8988T (cell line): Measurements from ENCODE around the gene RNF13.
A peak's percentile ranks its signal among the peaks of the same experiment; 100 is the strongest.
"Not testable (repeated sequence)": the region's sequence is repeated elsewhere in the genome, so short reads cannot be mapped to it uniquely, and the experiment has no call there.

Source experiments
- DNase-seq: peaks from one replicate; pipeline ENCODE4 v3.0.0; 2011

Gene RNF13

DNA sequence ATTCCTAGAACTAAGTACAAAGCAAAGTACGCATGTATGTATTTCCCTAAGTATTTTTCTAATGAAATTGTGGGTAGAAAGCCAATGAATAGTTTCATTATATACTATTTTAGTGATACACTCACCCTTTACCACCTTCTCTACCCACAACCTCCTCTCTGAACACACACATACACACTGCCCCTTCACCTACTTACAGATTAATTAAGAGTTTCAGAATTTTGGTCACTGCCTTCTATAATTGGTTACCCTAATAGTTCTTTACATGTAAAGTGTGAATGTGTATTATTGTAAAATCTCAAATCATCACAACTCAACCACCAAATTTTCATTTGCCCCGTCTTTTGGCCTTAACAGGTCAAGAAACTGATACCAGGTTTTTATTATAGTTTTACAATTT lies 150.5 kb downstream of the RNF13 start:
- no peak for DNase-seq

DNA sequence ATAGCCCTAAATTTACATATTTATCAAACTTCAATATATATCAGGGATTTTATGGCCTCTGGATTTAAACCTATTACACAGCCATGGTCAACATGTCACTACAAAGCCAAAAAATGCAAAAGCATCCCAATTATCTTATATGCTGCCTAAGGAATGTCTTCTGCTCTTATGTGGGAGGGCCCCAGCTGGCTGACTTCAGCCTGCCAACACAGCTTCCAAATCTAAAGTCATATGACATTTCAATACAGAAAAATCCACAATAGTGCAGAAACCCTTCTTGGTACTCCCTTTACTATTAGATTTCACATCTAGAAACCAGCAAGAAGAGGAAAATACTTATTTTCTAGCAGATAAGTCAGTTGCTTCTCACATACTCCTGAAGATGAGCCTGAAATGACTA lies 151.3 kb downstream of the RNF13 start:
- DNase-seq: no peak

DNA sequence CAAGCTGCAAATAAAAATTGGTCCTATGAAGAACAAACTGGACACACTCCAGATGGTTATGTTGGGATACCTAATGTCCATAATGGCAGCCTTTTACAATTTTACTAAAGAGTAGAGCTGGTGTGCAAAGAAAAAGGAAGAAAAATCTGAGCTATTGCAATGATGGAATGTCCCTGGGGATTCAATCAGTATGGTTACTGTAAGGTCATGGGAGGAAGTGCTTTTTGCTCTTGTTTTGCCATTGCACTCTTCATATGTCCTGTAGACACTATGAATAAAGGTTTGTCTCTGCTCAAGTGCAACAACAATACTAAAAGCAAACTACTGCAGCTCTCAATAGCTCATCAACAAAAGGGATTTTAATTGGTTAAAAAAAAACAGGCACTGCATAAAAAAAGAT lies 152.3 kb downstream of the RNF13 start:
- DNase-seq: no peak

DNA sequence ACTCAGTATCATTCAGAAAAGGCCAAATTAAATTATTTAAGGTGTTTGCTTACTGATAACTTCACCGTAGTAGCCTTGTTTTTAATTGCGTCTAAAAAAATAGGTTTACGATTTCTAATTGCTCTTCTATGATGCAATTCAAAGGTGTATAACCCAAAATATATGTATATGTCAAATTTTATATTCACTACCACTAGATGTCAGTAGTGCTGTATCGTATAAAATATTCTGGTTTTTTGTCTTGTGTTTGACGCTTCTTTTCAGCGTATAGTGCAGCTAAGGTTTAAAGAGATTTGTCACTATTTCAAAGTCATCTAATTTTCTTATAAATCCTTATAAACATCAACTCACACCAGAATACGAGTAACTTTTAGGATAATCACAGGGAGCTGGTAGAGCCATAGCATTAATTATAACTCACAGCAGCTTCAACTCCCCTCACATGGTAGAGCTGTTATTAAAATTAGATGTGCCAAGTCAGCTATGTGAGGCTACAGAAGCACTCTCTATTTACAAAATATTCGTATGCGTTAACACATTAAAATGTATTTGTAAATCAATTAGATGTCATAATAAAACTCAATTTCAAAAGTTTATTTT lies 154.2 kb downstream of the RNF13 start:
- DNase-seq: no peak

DNA sequence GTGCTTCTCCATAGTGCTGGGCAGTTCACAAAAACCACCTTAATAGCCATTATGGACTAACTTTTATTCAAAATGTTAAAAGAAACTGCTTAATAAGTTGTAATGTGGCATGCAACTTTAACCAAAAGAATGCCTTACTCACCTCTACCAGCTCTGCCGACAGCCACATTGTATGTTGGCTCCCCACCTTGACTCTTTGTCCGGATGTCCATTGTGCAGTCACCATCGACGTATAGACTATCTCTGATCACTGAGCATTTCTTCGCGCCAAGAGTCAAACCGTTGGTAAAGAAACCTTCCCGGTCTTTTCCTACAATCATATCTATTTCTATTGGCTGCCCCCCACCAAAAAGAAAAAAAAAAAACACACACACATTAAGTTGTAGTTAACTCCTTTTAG lies 155.2 kb downstream of the RNF13 start:
- DNase-seq: no peak

GRCh38 chr3:149969110-149969939 lies 156.3 kb downstream of the RNF13 start:
- no peak for DNase-seq

- peak; percentile 31 for DNase-seq
Observed at GRCh38 chr3:149969940-149970715, 157.1 kb downstream of the RNF13 start.

DNA sequence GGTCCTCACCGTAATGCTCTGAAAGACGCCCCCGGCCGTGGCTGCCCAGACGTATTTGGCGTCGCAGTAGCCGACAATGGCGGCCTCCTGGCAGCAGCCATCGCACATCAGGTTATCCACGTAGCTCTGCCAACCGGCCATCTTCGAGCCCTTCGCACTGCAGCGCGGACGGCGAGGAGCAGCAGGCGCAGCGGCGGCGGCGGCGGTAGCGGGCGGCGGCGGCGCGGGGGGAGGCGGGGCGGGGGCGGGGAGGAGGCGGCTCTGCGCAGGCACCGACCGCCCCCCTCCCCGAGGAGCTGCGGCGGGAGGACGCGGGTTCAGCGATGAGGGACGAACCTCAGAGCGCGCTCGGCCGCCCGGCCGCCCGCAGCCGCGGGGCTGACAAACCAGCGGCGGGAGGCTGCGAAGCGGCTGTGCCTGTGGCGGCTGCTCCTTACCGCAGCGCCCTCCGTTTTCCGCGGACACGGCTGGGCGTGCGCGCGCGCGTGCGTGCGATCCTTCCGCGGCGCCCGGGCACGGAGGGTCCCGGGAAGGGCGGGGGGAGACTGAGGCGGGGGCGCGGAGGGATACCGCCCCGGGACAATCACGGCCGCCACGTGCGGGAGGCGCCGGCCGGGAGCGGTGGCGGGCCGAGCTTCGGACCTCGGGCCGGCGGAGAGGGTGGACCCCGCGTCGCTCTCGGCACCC lies 157.8 kb downstream of the RNF13 start, which contains the start of gene PFN2:
Gene PFN2 (minus strand): TSS at position 180 of the 687 bp plus-strand sequence. CDS start 39 bp downstream, at position 141.
- DNase-seq: peak; percentile 56

- DNase-seq: peak; percentile 38
Observed at GRCh38 chr3:149971403-149972075, 158.5 kb downstream of the RNF13 start.

DNA sequence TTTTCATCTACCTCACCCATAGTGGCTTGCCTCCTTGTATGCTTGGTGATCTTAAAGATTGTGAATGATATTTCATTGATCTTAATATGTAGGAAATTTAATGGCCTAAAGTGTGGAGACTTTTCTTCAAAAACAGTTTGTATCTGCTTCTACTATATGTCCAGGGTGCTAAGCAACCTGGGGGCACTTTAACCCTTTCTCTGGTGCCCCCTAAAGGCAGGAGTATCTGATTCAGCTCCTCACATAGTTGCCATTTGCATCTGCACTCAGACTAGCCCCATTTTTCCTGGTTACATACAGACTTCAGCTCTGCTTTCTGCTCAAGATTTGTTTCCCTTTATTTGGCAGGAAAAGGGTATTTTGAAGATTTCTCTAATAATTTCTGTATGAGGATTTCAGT lies 162.9 kb downstream of the RNF13 start:
- DNase-seq: no peak

GRCh38 chr3:149977386-149977785 lies 164.4 kb downstream of the RNF13 start:
- DNase-seq: no peak

- not testable (repeated sequence) for DNase-seq
Observed at GRCh38 chr3:149981979-149982378, 169.0 kb downstream of the RNF13 start.

DNA sequence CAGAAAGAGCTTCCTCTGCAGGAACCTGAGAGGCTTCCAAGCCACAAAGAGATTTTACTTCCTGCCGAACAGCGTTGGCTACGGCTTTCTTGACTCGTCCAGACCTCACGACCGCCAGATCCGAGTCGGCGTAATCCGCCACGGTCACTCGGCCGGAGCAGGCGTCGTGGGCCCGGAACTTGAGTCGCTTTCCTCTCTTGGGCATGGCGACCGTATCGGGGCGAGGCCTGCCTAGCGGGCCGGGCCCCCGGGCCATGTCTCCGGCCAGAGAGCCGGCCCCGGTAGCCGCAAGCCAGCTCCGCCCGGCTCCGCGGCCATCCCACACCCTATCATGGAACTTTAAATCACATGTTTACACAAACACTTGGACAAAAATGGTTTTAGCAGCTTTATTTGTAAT lies 170.0 kb downstream of the RNF13 start:
- not testable (repeated sequence) for DNase-seq

DNA sequence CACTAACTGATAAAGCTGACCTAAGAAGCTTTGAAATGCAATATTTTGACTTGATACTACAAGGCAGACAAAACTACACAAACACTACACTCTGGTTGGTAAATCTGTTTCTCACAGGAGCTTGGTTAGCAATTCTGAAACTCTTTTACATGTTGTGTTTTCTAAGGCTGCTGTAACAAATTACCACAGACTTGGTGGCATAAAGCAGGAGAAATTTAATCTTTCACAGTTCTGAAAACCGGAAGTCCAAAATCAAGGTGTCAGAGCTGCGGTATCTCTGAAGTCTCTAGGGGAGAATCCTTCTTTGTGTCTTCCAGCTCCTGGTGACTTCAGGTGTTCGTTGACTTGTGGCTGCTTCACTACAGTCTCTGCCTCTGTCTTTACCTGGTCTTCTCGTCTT lies 170.6 kb downstream of the RNF13 start:
- no peak for DNase-seq

- no peak for DNase-seq
Observed at GRCh38 chr3:149989307-149989706, 176.3 kb downstream of the RNF13 start.

GRCh38 chr3:149990423-149990948 lies 177.5 kb downstream of the RNF13 start:
- no peak for DNase-seq

GRCh38 chr3:149992416-149993058 lies 179.5 kb downstream of the RNF13 start:
- DNase-seq: no peak

DNA sequence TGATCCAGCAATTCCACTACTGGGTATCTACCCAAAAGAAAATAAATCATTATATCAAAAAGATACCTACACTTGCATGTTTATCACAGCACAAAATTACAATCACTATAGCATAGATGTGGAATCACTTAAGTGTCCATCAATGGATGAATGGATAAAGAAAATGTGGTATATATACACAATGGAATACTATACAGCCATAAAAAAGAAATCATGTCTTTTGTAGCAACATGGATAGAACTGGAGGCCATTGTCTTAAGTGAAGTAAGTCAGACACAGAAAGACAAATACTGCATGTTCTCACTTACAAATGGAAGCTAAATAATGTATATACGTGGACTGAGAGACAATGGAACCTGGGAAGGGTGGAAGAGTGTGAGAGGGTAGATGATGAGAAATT lies 185.9 kb downstream of the RNF13 start:
- DNase-seq: no peak

GRCh38 chr3:149999421-149999820 lies 186.4 kb downstream of the RNF13 start:
- DNase-seq: no peak

DNA sequence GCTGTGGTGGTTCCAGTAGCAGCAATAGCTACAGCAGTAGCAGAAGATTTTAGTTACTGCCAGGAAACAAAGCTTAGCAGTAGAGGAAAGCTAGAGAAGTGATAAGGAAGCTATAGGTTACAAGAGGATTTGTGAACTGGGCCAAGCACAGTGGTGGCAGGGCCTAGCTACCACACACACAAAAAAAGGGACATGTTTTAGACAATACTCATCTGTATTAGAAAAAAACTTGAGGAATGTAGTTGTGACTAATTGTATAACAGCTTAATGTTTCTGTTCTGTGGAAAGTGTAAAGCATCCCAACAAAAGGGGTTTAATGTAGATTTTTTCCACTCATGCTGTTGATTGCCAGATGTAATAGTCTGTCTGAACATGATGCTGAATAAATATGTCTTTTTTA lies 187.6 kb downstream of the RNF13 start:
- no peak for DNase-seq

DNA sequence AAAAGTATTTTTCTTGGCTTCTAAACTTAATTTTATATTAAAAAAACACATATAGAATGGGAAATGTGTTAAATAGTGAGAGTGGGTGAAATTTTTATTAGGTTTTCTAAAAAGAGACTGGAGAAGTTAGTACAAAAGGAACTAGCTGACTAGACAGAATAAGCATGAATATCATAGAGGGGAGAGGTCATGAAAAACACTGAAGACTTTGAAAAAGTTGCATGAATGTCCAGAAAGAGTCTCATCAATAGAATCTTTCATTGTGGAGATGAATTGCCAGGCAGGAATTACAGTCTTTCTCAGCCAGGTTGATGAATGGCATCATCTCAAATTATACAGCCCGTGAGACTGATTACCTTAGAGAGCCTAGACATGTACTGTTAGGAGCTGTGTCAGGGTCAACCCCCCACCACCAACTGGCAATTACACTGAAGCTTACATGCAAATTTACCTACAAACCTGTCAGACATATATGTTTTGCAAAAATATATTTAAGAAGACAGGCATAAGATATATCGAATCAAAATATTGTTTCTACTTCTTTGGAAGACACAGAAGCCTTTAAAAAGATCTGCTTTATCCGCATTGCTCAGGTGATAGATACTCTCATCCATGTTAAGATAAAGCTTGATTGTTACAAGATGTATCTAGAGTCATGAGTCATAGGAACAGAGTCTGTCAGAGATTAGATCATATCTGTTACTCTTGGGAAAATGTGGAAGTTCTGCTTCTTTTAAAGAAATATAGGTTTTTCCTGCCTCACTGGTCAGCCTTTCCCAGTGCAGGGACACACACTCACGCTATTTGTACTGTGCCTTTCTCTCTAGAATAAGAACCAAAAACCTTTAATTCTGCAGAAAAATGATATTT lies 192.5 kb downstream of the RNF13 start:
- no peak for DNase-seq
